SK-N-MC (cell line): ENCODE results near the gene SNX18.

Experiments used
- DNase-seq: peaks from one replicate; pipeline ENCODE4 v3.0.0-alpha.2; 2011; ENCODE audit warnings: low read depth, low spot score
- H3K27ac ChIP-seq: fragments of 200-600 bp; sonication (generic); 2 replicates; pipeline ENCODE4 v1.5.1; 2016; ENCODE audit warnings: mixed run types
- H3K36me3 ChIP-seq: fragments of 200-600 bp; sonication (generic); 2 replicates; pipeline ENCODE4 v1.6.1; 2017; ENCODE audit warnings: antibody characterized with exemption, low read length, mixed read lengths; ENCODE audit not compliant: insufficient read depth
- H3K4me3 ChIP-seq: fragments of 200-600 bp; sonication (generic); 2 replicates; pipeline ENCODE4 v1.5.1; 2016
- H3K9ac ChIP-seq: fragments of 200-600 bp; sonication (generic); 2 replicates; pipeline ENCODE4 v1.8.0; 2017; ENCODE audit warnings: mixed run types, mixed read lengths; ENCODE audit not compliant: insufficient read length
- H3K9me3 ChIP-seq: fragments of 200-600 bp; sonication (generic); 2 replicates; pipeline ENCODE4 v1.6.1; 2017; ENCODE audit warnings: low read depth, mild to moderate bottlenecking, antibody characterized with exemption, low read length, moderate library complexity, mixed read lengths
- EZH2 ChIP-seq: fragments of 200-600 bp; sonication (generic); IDR thresholded peaks from one replicate; pipeline ENCODE4 v1.6.1; 2017; ENCODE audit warnings: antibody characterized with exemption
- FOXP2 ChIP-seq: optimal IDR thresholded peaks from 2 replicates; pipeline ENCODE3; 2011; ENCODE audit warnings: mild to moderate bottlenecking, moderate library complexity; ENCODE audit not compliant: insufficient read depth; ENCODE audit errors: extremely low read length, control extremely low read depth
- POLR2AphosphoS5 ChIP-seq: IDR thresholded peaks from 2 replicates; pipeline ENCODE4 v1.6.1; 2012; ENCODE audit warnings: mild to moderate bottlenecking, low read depth, low read length, borderline replicate concordance

SNX18 gene

GRCh38 chr5:54577528-54577927 is 60.0 kb downstream of the SNX18 start:
- H3K4me3 ChIP-seq: no peak overlapping the region
- no peak overlapping the region for H3K27ac ChIP-seq
- H3K36me3 ChIP-seq: no peaks in the 10 kb centered on the region
- H3K9ac ChIP-seq: no peak overlapping the region
- no peaks in the 10 kb centered on the region for H3K9me3 ChIP-seq
- DNase-seq: no peak
- TF ChIP-seq POLR2AphosphoS5 (no peak), EZH2 (no peak), FOXP2 (no peak)

DNA sequence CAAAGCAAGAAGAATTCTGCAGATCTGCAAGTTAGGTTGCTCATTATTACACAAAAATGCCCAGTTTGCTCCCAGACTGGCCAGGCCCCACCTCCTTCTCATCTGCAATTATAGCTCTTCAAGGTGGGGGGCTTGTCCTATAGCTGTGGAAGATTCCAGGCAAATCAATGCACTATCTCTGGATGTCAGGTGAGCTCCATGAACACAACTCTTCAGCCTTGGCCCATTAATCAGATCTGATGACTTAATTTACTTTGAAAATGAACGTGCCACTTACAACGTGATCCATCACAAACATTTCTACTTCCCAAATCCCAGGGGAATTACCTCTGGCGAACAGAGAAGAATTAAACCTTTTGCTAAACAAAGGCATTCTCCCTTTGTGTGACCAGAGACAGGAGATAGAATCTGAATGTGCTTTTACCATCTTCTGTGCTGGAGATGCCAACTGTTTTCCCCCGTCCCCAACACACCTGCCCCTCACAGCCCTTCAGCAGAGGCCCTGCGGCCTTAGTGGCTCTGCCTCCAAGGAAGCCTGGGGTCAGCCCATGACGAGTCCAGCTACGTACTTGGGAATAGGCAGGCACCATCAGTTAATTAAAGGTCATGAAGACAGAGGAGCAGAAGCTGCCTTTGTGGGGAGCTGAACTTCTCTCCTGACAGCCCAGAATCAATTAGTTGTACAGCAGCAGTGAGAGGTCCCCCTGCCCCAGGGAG is 60.5 kb downstream of the SNX18 start:
- Histone ChIP-seq H3K36me3 (no peaks in the 10 kb centered on the region), H3K4me3 (no peak overlapping the region), H3K9me3 (no peaks in the 10 kb centered on the region), H3K9ac (no peak overlapping the region), H3K27ac (no peak overlapping the region)
- no peak for TF ChIP-seq POLR2AphosphoS5
- TF ChIP-seq EZH2: no peak
- TF ChIP-seq FOXP2: no peak
- DNase-seq: no peak

- H3K27ac ChIP-seq: peak overlapping the region; percentile 19; the same call in 1 of the 2 replicates
- H3K9me3 ChIP-seq: no peaks in the 10 kb centered on the region
- TF ChIP-seq FOXP2 (no peak), EZH2 (no peak), POLR2AphosphoS5 (no peak)
- H3K36me3 ChIP-seq: no peaks in the 10 kb centered on the region
- peak overlapping the region; percentile 26 for H3K9ac ChIP-seq
- no peak for DNase-seq
- no peak overlapping the region for H3K4me3 ChIP-seq
Measured at GRCh38 chr5:54579591-54580295, 62.2 kb downstream of the SNX18 start.

- no peak for DNase-seq
- TF ChIP-seq FOXP2 (no peak), POLR2AphosphoS5 (no peak), EZH2 (no peak)
- Histone ChIP-seq H3K4me3 (no peak overlapping the region), H3K36me3 (no peaks in the 10 kb centered on the region), H3K27ac (no peak overlapping the region), H3K9me3 (no peaks in the 10 kb centered on the region), H3K9ac (no peak overlapping the region)
Measured at GRCh38 chr5:54580997-54581811, 63.6 kb downstream of the SNX18 start.

DNA sequence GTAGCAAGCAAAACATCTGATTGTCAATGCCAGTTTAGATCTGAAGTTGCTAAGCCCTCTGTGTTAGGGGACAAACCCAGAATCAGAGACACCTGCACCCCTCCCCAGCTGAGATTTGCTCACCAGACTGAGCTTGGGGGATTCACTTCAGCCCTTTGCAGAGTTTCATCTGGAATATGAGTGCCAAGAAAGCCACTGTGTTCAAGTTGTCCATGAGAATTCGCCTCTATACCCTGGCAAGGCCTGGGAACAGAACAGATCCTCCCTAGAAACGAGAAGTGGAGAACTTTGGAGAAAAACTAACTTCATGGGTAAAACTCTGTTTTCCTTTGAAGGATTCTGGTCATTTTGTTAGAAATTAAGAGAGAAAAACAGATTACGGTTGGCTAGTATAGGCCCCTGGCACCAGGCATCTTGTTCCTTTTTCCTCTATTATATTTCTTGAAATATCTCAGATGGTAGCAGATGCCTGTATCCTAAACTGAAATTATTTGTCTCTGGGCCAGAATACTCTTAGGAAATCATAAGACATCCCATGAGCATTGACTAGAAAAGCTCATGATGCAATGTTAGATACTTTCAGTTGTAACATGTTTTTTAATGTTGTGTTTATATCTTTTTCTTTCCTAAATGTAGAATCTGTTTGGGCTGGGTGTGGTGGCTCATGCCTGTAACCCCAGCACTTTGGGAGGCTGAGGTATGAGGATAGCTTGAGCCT is 64.4 kb downstream of the SNX18 start:
- Histone ChIP-seq H3K9ac (no peak overlapping the region), H3K27ac (no peak overlapping the region), H3K36me3 (no peaks in the 10 kb centered on the region), H3K9me3 (no peaks in the 10 kb centered on the region), H3K4me3 (no peak overlapping the region)
- DNase-seq: no peak
- TF ChIP-seq POLR2AphosphoS5: no peak
- no peak for TF ChIP-seq FOXP2
- TF ChIP-seq EZH2: no peak

DNA sequence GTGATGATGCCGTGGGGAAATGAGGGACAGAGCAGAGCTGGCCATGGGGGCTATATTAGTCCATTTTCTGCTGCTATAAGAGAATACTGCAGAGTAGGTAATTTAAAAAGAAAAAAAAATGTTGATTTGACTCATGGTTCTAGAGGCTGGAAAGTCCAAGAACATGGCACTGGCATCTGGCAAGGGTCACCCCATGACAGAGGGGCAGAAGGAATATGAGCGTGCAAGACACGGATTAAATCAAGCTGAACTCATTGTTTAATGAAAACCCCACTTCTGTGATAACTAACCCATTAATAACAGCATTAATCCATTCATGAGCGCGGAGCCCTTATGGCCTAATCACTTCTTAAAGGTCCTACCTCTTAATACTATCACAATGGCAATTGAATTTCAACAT is 68.8 kb downstream of the SNX18 start:
- no peak for DNase-seq
- Histone ChIP-seq H3K9me3 (no peaks in the 10 kb centered on the region), H3K9ac (no peak overlapping the region), H3K4me3 (no peak overlapping the region), H3K36me3 (no peaks in the 10 kb centered on the region), H3K27ac (no peak overlapping the region)
- TF ChIP-seq EZH2 (no peak), FOXP2 (no peak), POLR2AphosphoS5 (no peak)

DNA sequence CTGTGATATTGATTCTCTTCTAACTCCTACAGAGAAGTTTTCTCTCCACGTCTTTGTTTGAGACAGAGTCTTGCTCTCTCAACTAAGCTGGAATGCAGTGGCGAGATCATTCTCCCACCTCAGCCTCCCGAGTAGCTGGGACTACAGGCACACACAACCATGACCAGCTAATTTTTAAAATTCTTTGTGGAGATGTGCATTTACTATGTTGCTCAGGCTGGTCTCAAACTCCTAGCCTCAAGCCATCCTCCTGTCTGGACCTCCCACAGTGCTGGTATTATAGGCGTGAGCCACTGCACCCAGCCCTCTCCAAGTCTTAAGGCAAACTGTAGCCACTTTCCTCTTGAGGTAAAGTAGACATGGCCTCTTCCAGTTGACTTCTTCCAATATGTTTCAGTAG is 72.2 kb downstream of the SNX18 start:
- Histone ChIP-seq H3K27ac (no peak overlapping the region), H3K9me3 (no peaks in the 10 kb centered on the region), H3K9ac (no peak overlapping the region), H3K36me3 (no peaks in the 10 kb centered on the region), H3K4me3 (no peak overlapping the region)
- no peak for DNase-seq
- TF ChIP-seq EZH2 (no peak), POLR2AphosphoS5 (no peak), FOXP2 (no peak)
